GM18508 (cell line): ENCODE results near the gene FBXL7.

Source experiments
- ATAC-seq: cut with Tn5 transposase; IDR thresholded peaks from one replicate; pipeline ENCODE4 v1.9.1; 2021; ENCODE audit warnings: moderate number of reproducible peaks; ENCODE audit not compliant: insufficient read depth, unreplicated experiment

The FBXL7 gene

GRCh38 chr5:15501091-15501791 lies 1.3 kb downstream of the FBXL7 start:
- no peak for ATAC-seq

GRCh38 chr5:15502208-15502607 lies 2.2 kb downstream of the FBXL7 start:
- ATAC-seq = no peak

GRCh38 chr5:15506146-15506545 lies 6.2 kb downstream of the FBXL7 start:
- ATAC-seq = no peak

- ATAC-seq = no peak
These were observed 6.9 kb downstream of the FBXL7 start for GRCh38 chr5:15506897-15507296.

GRCh38 chr5:15510092-15510491 lies 10.1 kb downstream of the FBXL7 start:
- no peak for ATAC-seq

- no peak for ATAC-seq
These were observed 10.9 kb downstream of the FBXL7 start for GRCh38 chr5:15510831-15511230.

GRCh38 chr5:15513431-15513830 lies 13.5 kb downstream of the FBXL7 start:
- ATAC-seq = no peak

GRCh38 chr5:15513911-15514310 lies 13.9 kb downstream of the FBXL7 start:
- no peak for ATAC-seq

GRCh38 chr5:15515229-15515628 lies 15.2 kb downstream of the FBXL7 start:
- no peak for ATAC-seq

- no peak for ATAC-seq
These were observed 16.5 kb downstream of the FBXL7 start for GRCh38 chr5:15516486-15516885.

- no peak for ATAC-seq
These were observed 18.8 kb downstream of the FBXL7 start for GRCh38 chr5:15518786-15519185.

GRCh38 chr5:15520856-15521255 lies 20.9 kb downstream of the FBXL7 start:
- no peak for ATAC-seq

- ATAC-seq = no peak
These were observed 21.6 kb downstream of the FBXL7 start for GRCh38 chr5:15521381-15522186.

- no peak for ATAC-seq
These were observed 22.2 kb downstream of the FBXL7 start for GRCh38 chr5:15522187-15522520.

GRCh38 chr5:15524712-15525111 lies 24.7 kb downstream of the FBXL7 start:
- ATAC-seq = no peak

GRCh38 chr5:15525703-15526275 lies 25.8 kb downstream of the FBXL7 start:
- no peak for ATAC-seq

GRCh38 chr5:15526413-15526812 lies 26.4 kb downstream of the FBXL7 start:
- ATAC-seq = no peak

GRCh38 chr5:15528476-15528875 lies 28.5 kb downstream of the FBXL7 start:
- no peak for ATAC-seq

GRCh38 chr5:15529013-15529412 lies 29.0 kb downstream of the FBXL7 start:
- no peak for ATAC-seq

GRCh38 chr5:15529821-15530220 lies 29.8 kb downstream of the FBXL7 start:
- no peak for ATAC-seq

- no peak for ATAC-seq
These were observed 33.3 kb downstream of the FBXL7 start for GRCh38 chr5:15533129-15533893.
